ENCODE results near the gene TRMT10C.
A peak's percentile ranks its signal among the peaks of the same experiment; 100 is the strongest.
"Not testable (repeated sequence)": the region's sequence is repeated elsewhere in the genome, so short reads cannot be mapped to it uniquely, and the experiment has no call there.

The TRMT10C gene

GRCh38 chr3:101549473-101549872 lies 12.2 kb upstream of the TRMT10C start:
- no peak for DNase-seq

DNA sequence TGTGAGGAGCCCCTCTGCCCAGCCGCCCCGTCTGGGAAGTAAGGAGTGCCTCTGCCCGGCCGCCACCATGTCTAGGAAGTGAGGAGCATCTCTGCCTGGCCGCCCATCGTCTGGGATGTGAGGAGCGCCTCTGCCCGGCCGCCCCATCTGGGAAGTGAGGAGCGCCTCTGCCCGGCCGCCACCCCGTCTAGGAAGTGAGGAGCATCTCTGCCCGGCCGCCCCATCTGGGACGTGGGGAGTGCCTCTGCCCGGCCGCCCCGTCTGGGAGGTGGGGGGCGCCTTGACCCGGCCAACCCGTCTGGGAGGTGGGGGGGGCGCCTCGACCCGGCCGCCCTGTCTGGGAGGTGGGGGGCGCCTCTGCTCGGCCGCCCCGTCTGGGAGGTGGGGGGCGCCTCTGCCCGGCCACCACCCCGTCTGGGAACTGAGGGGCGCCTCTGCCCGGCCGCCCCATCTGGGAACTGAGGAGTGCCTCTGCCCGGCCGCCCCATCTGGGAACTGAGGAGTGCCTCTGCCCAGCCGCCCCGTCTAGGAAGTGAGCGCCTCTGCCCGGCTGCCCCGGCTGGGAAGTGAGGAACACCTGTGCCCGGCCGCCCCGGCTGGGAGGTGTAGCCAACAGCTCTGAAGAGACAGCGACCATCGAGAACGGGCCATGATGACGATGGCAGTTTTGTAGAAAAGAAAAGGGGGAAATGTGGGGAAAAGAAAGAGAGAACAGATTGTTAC lies 10.1 kb upstream of the TRMT10C start:
- DNase-seq: not testable (repeated sequence)

DNA sequence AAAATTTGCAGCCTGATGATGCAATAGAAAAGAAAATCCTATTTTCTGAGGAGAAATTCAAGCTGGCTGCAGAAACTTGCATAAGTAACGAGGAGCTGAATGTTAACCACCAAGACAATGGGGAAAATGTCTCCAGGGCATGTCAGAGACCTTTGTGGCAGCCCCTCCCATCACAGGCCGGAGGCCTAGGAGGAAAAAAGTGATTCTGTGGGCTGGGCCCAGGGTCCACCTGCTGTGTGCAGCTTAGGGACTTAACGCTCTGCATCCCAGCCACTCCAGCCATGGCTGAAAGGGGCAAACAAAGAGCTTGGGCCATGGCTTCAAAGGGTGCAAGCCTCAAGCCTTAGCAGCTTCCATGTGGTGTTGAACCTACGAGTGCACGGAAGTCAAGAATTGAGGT lies 8.3 kb upstream of the TRMT10C start:
- not testable (repeated sequence) for DNase-seq

- DNase-seq: no peak
Observed at GRCh38 chr3:101556064-101556463, 5.6 kb upstream of the TRMT10C start.

DNA sequence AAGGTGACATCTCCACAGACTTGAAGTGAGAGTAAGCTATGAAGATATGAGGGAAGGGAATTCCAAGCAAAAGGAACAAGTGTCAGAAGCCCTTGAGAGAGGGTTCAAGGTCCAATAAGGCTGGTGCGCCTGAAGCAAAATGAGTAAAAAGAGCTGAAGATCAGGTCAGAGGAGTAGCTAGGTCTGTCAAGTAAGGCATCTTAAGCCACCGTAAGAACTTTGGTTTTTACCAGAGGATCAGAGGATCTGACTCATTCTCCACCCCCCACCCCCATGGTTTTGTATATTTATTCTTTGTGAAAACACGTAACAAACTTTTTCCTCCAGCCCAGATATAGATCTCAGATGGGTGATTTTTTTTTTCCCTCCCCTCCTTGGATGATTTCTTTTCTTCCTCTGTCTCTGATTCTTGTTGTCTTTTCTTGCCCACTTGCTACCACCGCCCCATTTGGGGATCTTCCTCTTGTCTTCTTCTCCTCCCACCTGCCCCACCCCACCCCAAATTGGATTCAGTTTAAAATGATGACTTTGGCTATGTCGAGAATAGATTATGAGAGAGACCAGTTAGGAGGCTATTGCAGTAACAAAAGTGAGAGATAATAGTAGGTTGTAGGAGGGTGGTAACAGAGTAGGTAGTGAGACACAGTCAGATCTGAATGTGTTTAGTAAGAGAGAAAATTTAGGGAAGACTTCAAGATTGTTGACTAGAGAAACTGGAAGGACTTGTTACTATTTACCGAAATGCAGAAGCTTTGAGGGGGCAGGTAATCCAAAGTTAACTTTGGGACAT lies 6.1 kb downstream of the TRMT10C start:
- DNase-seq: no peak

DNA sequence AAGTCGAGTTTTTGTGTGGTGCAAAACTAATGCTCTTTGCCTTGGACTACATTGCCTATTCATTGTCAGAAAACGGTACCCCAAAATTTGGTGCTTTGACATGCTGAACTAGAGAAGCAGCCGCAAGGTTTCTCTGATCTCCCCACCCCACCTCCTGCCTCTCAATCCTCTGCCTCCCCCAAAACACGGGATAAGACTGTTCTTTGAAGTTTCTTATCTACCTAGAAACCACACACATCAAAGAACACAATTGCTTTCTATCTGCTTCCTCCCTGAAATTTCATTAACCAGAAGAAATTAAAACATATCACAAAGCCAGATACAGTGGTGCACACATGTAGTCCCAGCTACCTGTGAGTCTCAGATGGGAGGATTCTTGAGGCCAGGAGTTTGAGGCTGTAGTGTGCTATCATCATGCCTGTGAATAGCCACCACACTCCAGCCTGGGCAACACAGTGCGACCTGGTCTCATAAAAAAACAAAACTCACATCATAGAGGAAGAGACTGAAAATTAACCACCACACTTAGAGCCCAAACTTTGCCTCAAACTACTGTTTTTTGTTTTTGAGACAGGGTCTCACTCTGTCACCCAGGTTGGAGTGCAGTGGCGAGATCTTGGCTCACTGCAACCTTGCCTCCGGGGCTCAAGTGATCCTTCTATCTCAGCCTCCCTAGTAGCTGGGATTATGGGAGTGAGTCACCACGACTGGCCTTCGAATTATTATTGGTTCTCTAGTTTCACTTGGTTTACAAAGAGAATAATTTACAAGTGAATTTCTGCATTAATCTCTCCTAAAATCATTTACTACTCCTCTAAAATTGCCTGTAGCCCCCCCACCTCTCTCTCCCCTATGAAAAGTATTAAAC lies 9.6 kb downstream of the TRMT10C start:
- no peak for DNase-seq

GRCh38 chr3:101573449-101574387 lies 12.1 kb downstream of the TRMT10C start, which contains the start of gene PCNP:
Gene PCNP, plus strand, starts transcription at chr3:101574180. Its CDS starts 36 bp downstream, at chr3:101574216.
- peak; percentile 97 for DNase-seq

DNA sequence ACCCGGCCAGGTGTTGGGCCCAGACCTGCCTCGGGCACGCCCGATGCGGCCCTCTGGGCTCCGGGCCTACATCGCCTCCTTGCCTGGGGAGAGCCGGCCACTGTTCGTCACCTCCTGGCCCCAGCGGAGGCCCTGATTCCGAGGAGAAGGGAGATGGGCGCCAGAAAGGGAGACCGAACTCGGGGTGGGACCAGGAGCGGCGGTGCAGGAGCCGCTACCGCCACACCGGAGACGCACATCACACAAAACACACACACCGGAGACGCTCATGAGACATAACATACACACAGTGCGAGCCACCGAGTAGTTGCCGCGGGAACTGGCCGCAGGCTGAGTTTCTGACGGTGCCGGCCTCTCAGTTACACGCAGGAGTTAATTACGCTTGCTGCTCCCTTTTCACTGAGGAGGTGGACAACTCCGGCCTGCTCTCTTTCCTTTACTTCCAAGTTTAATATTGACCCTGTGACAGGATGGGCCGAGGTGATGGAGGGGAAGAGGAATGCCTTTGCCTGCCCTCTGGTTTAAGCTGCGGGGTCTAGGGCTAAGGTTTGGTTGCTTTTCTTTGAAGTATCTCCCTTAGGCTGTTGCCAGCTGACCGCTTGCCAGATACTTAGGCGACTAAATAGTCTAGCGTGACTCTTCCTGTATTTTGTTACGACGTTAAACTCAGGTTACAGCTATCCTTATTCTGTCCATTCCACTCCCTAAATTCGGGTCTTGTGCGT lies 12.9 kb downstream of the TRMT10C start:
- peak; percentile 43 for DNase-seq

- DNase-seq: no peak
Observed at GRCh38 chr3:101577286-101577685, 15.6 kb downstream of the TRMT10C start.

DNA sequence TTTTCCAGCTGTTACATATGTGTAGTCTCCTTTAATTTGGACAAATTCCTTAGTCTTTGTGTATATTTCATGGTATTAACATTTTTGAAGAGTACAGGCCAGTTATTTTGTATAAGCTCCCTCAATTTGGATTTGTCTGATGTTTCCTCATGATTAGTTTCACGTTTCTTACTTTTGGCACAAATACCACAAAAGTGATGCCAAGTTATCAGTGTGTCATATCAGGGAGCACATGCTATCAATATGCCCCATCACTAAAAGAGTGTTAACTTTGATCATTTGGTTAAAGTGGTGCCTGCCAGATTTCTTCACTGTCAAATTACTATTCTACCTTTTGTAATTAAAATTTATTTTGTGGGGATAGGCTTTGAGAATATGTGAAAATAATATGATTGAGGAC lies 26.9 kb downstream of the TRMT10C start:
- no peak for DNase-seq

GRCh38 chr3:101591071-101591470 lies 29.4 kb downstream of the TRMT10C start:
- no peak for DNase-seq

GRCh38 chr3:101602731-101603130 lies 41.1 kb downstream of the TRMT10C start:
- DNase-seq: no peak

DNA sequence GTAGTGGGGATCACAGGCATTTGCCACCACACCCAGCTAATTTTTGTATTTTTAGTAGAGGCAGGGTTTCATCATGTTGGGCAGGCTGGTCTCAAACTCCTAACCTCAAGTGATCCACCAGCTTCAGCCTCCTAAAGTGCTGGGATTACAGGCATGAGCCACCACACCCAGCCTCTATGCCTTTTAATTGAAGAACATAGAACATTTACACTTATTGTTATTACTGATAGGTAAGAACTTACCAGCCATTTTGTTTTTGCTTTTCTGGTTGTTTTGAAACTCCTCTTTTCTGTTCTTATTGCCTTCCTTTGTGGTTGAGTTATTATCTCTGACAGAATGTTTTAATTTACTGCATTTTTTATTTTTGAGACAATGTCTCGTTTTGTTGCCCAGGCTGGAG lies 41.5 kb downstream of the TRMT10C start:
- DNase-seq: no peak

DNA sequence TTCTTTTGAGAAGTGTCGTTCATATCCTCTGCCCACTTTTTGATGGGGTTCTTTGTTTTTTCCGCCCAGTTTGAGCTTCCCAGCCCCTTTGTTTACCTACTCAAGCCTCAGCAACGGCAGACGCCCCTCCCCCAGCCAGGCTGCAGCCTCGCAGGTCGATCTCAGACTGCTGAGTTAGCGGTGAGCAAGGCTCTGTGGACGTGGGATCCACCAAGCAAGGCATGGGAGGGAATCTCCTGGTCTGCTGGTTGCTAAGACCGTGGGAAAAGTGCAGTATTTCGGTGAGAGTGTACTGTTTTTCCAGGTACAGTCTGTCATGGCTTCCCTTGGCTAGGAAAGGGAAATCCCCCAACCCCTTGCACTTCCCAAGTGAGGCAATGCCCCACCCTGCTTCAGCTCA lies 43.7 kb downstream of the TRMT10C start:
- not testable (repeated sequence) for DNase-seq

GRCh38 chr3:101611023-101611422 lies 49.4 kb downstream of the TRMT10C start:
- no peak for DNase-seq

- not testable (repeated sequence) for DNase-seq
Observed at GRCh38 chr3:101613014-101613413, 51.3 kb downstream of the TRMT10C start.

GRCh38 chr3:101615525-101615924 lies 53.9 kb downstream of the TRMT10C start:
- no peak for DNase-seq

All from DMS79 (cell line).